ENCODE results near the gene ASXL2. TPM values are rescaled to one million over a fixed set of nuclear protein-coding genes. Genes with fewer than 3 reads are reported as not detected.
A peak's percentile ranks its signal among the peaks of the same experiment; 100 is the strongest.

Gene ASXL2
- polyA plus RNA-seq, 3 donors, result 3.6 to 13.4 (median 7.1) TPM

DNA sequence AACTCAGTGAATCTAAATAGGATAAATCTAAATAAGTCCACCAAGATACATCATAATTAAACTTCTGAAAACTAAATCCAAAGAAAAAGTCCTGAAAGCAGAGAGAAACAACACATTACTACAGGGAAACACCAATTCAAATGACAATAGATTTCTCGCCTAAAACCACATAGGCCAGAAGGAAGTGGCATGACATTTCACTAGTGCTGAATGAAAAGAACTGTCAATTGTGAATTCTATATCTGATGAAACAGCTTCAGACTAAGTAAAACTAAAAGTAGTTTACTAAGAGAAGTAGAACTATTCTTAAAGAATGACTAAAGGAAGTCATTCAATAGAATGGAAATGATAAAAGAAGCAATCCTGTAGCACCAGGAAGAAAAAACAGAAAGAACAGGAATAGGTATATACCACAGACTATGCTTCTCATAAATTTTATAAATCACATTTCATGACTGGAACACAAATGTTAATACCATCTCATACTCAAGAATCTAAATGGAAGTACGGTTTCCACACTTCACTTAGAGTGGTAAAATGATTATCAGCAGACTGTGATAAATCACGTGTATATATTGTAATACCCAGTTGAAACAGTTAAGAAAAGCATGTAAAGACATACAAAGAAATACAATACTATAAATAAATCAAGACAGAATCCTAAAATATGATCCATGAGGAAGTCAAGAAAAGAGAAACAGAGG is 46.4 kb downstream of the ASXL2 start:
- intact Hi-C loops (cut with micrococcal nuclease), result no loop called here
- H3K36me3 Mint-ChIP-seq, result peaks cover 40 to 57% of the 10 kb centered on the region in 2 donors
- Histone ChIP-seq H3K9me3 (replicated peaks in 1 of 2; ENCODE audit: control insufficient read depth in 1 of 2, insufficient read depth in 1 of 2, low read length in 2 of 2) (peaks cover 8 to 12% of the 10 kb centered on the region in 2 donors), H3K36me3 (replicated peaks in 1 of 2; ENCODE audit: control insufficient read depth in 1 of 2, insufficient read depth in 2 of 2, low read length in 2 of 2) (peaks cover 13 to 39% of the 10 kb centered on the region in 2 donors), H2AFZ (ENCODE audit: insufficient read depth, low read depth, low read length, poor library complexity, severe bottlenecking) (no peak overlapping the region), H3K9ac (ENCODE audit: insufficient read depth, low read length, poor library complexity, severe bottlenecking) (no peak overlapping the region), H3K27ac (ENCODE audit: low read depth in 1 of 2, low read length in 2 of 2) (peak overlapping the region in 1 of 2 donors; percentile 47), H3K4me3 (replicated peaks in 1 of 3; ENCODE audit: low read depth in 2 of 3, low read length in 3 of 3) (no peak overlapping the region), H3K4me2 (replicated peaks; ENCODE audit: extremely low read depth, low read length, poor library complexity, severe bottlenecking) (no peak overlapping the region), H4K20me1 (ENCODE audit: insufficient read depth, low read length) (peaks cover 89% of the 10 kb centered on the region), H3K4me1 (ENCODE audit: control insufficient read depth in 1 of 2, insufficient read depth in 2 of 2, low read length in 2 of 2) (no peaks in the 10 kb centered on the region), H3K79me2 (ENCODE audit: insufficient read depth, low read length) (peaks cover 61% of the 10 kb centered on the region), H3K27me3 (ENCODE audit: control insufficient read depth in 2 of 2, insufficient read depth in 2 of 2, low read length in 2 of 2) (no peaks in the 10 kb centered on the region)
- no peak for DNase-seq
- peak overlapping the region in 2 of 7 donors; percentile 4 to 66 for H3K27ac Mint-ChIP-seq
- peaks cover 0 to 2% (median 0%) of the 10 kb centered on the region in 3 donors for H3K27me3 Mint-ChIP-seq (ENCODE audit: low read depth in 3 of 3)
- no CpG with 5 or more reads among the region's 3 CpGs for WGBS (ENCODE audit: insufficient coverage)
- peaks cover 5 to 20% (median 15%) of the 10 kb centered on the region in 7 donors for H3K9me3 Mint-ChIP-seq
- no peak for TF ChIP-seq CTCF (IDR thresholded peaks at IDR 0.05)
- H3K4me1 Mint-ChIP-seq, result no peaks in the 10 kb centered on the region
- H3K4me3 Mint-ChIP-seq, result no peak overlapping the region

GRCh38 chr2:25829828-25830227 is 48.5 kb downstream of the ASXL2 start:
- Mint-ChIP-seq H3K27ac (peak overlapping the region in 1 of 7 donors; percentile 48), H3K4me1 (peaks cover 10% of the 10 kb centered on the region), H3K4me3 (no peak overlapping the region), H3K27me3 (ENCODE audit: low read depth in 3 of 3) (peaks cover 0 to 2% (median 0%) of the 10 kb centered on the region in 3 donors), H3K9me3 (peaks cover 5 to 20% (median 15%) of the 10 kb centered on the region in 7 donors), H3K36me3 (peaks cover 33 to 47% of the 10 kb centered on the region in 2 donors)
- H3K79me2 ChIP-seq (ENCODE audit: insufficient read depth, low read length), result peaks cover 41% of the 10 kb centered on the region
- peaks cover 8 to 12% of the 10 kb centered on the region in 2 donors for H3K9me3 ChIP-seq (replicated peaks in 1 of 2; ENCODE audit: control insufficient read depth in 1 of 2, insufficient read depth in 1 of 2, low read length in 2 of 2)
- intact Hi-C loops (cut with micrococcal nuclease), result no loop called here
- H4K20me1 ChIP-seq (ENCODE audit: insufficient read depth, low read length), result peaks cover 89% of the 10 kb centered on the region
- H3K36me3 ChIP-seq (replicated peaks in 1 of 2; ENCODE audit: control insufficient read depth in 1 of 2, insufficient read depth in 2 of 2, low read length in 2 of 2), result peaks cover 13 to 31% of the 10 kb centered on the region in 2 donors
- H2AFZ ChIP-seq (ENCODE audit: insufficient read depth, low read depth, low read length, poor library complexity, severe bottlenecking), result no peak overlapping the region
- H3K9ac ChIP-seq (ENCODE audit: insufficient read depth, low read length, poor library complexity, severe bottlenecking), result no peak overlapping the region
- 100% methylated on average over 2 of the region's 2 CpGs for WGBS (ENCODE audit: insufficient coverage)
- no peak for TF ChIP-seq CTCF (IDR thresholded peaks at IDR 0.05)
- H3K4me1 ChIP-seq (ENCODE audit: control insufficient read depth in 1 of 2, insufficient read depth in 2 of 2, low read length in 2 of 2), result no peaks in the 10 kb centered on the region
- H3K27ac ChIP-seq (ENCODE audit: low read depth in 1 of 2, low read length in 2 of 2), result no peak overlapping the region
- H3K4me3 ChIP-seq (replicated peaks in 1 of 3; ENCODE audit: low read depth in 2 of 3, low read length in 3 of 3), result no peak overlapping the region
- H3K4me2 ChIP-seq (replicated peaks; ENCODE audit: extremely low read depth, low read length, poor library complexity, severe bottlenecking), result no peak overlapping the region
- DNase-seq, result no peak
- H3K27me3 ChIP-seq (ENCODE audit: control insufficient read depth in 2 of 2, insufficient read depth in 2 of 2, low read length in 2 of 2), result no peaks in the 10 kb centered on the region
